HepG2 (cell line): ENCODE data around the gene CNKSR3. TPM values are rescaled to one million over a fixed set of nuclear protein-coding genes. Genes with fewer than 3 reads are reported as not detected.
A peak's percentile ranks its signal among the peaks of the same experiment; 100 is the strongest.

Experiments
- ARID2 ChIP-seq: sonication (generic); formaldehyde crosslinking; IDR thresholded peaks from 2 replicates; pipeline ENCODE4 v1.8.1; 2022; ENCODE audit warnings: mild to moderate bottlenecking, missing genetic modification reagents, borderline replicate concordance
- FOXO1 ChIP-seq: sonication (generic); formaldehyde crosslinking; IDR thresholded peaks from 2 replicates; pipeline ENCODE4 v1.4.0; 2020; ENCODE audit warnings: missing genetic modification reagents
- KAT7 ChIP-seq: IDR thresholded peaks from 2 replicates; pipeline ENCODE4 v1.6.1; 2018; ENCODE audit warnings: borderline replicate concordance, missing compliant biosample characterization
- KLF12 ChIP-seq: sonication (generic); formaldehyde crosslinking; IDR thresholded peaks from 2 replicates; pipeline ENCODE4 v1.4.0; 2020; ENCODE audit warnings: missing genetic modification reagents, borderline replicate concordance
- MED1 ChIP-seq: sonication (generic); formaldehyde crosslinking; IDR thresholded peaks from 2 replicates; pipeline ENCODE4 v1.4.0; 2020; ENCODE audit warnings: missing genetic modification reagents
- NONO ChIP-seq, 2 experiments: fragments of 450-650 bp in 1 of 2; sonication (generic) in 1 of 2; formaldehyde crosslinking in 1 of 2; IDR thresholded peaks in 1 of 2; conservative IDR thresholded peaks in 1 of 2; 2 replicates each; pipeline versions ENCODE4 v1.6.1 to v1.8.0; 2017 to 2022; ENCODE audit warnings: mild to moderate bottlenecking in 1 of 2, missing genetic modification reagents in 1 of 2, moderate library complexity in 1 of 2
- SKI ChIP-seq: fragments of 450-650 bp; IDR thresholded peaks from one replicate; pipeline ENCODE4 v1.6.1; 2018; ENCODE audit warnings: mild to moderate bottlenecking; ENCODE audit not compliant: partially characterized antibody
- SNAPC2 ChIP-seq: sonication (generic); formaldehyde crosslinking; IDR thresholded peaks from 2 replicates; pipeline ENCODE4 v1.8.1; 2022; ENCODE audit warnings: mild to moderate bottlenecking, missing genetic modification reagents
- SNRNP70 ChIP-seq: fragments of 200-400 bp; formaldehyde crosslinking; IDR thresholded peaks from 2 replicates; pipeline ENCODE4 v1.6.1; 2017; ENCODE audit warnings: mild to moderate bottlenecking, low read depth, low read length, moderate library complexity
- SP5 ChIP-seq: IDR thresholded peaks from 2 replicates; pipeline ENCODE4 v1.6.1; 2016; ENCODE audit warnings: low read depth, borderline replicate concordance
- SRSF4 ChIP-seq: fragments of 200-400 bp; formaldehyde crosslinking; IDR thresholded peaks from one replicate; pipeline ENCODE4 v1.6.1; 2018; ENCODE audit warnings: mild to moderate bottlenecking, low read depth, low read length, moderate library complexity; ENCODE audit not compliant: poor library complexity, severe bottlenecking
- ZNF720 ChIP-seq: sonication (generic); formaldehyde crosslinking; IDR thresholded peaks from 2 replicates; pipeline ENCODE4 v1.4.0; 2020; ENCODE audit warnings: missing genetic modification reagents
- ZNF816 ChIP-seq: sonication (generic); formaldehyde crosslinking; IDR thresholded peaks from 2 replicates; pipeline ENCODE4 v1.8.0; 2022; ENCODE audit warnings: missing genetic modification reagents, mild to moderate bottlenecking, borderline replicate concordance
- polyA plus RNA-seq, 8 experiments: library from polyadenylated mRNA; depleted of rRNA in 3 of 8; stranded (reverse) in 7 of 8; unstranded in 1 of 8; fragments of >200 nt; fragmentation: Illumina TruSeq in 4 of 8; extraction: Trizol in 4 of 8; gene quantifications; 2 replicates each; pipeline versions ENCODE4 v1.2.1 to v1.2.3, GENCODE V29; 2011 to 2016; ENCODE audit warnings: low read depth in 4 of 8, missing spikeins in 1 of 8, mixed read lengths in 1 of 8; ENCODE audit not compliant: insufficient read depth in 1 of 8
- total RNA-seq, 5 experiments: library from RNA; depleted of rRNA; stranded (reverse); fragments of >200 nt; fragmentation: Illumina TruSeq; extraction: Trizol; gene quantifications; 2 replicates each; pipeline ENCODE4 v1.2.3, GENCODE V29; 2016; ENCODE audit warnings: low read depth in 1 of 5
- TF ChIP-seq, protein P1 (sequence below): sonication (generic); formaldehyde crosslinking; IDR thresholded peaks from 2 replicates; pipeline ENCODE4 v1.5.0; 2020; ENCODE audit warnings: mild to moderate bottlenecking, missing genetic modification reagents, borderline replicate concordance
- TF ChIP-seq, protein P2 (sequence below): sonication (generic); formaldehyde crosslinking; IDR thresholded peaks from 2 replicates; pipeline ENCODE4 v1.4.0; 2020; ENCODE audit warnings: missing genetic modification reagents
- TF ChIP-seq, protein P3 (sequence below): IDR thresholded peaks from 2 replicates; pipeline ENCODE4 v1.6.1; 2012; ENCODE audit warnings: low read depth, low read length, improper control_type of control experiment

The CNKSR3 gene
- total and polyA plus RNA-seq, 2 of the 13 experiments (the other 11 are each of a cell fraction or from before 2014, with no cell fraction given), result 9.2 to 38.6 TPM

DNA sequence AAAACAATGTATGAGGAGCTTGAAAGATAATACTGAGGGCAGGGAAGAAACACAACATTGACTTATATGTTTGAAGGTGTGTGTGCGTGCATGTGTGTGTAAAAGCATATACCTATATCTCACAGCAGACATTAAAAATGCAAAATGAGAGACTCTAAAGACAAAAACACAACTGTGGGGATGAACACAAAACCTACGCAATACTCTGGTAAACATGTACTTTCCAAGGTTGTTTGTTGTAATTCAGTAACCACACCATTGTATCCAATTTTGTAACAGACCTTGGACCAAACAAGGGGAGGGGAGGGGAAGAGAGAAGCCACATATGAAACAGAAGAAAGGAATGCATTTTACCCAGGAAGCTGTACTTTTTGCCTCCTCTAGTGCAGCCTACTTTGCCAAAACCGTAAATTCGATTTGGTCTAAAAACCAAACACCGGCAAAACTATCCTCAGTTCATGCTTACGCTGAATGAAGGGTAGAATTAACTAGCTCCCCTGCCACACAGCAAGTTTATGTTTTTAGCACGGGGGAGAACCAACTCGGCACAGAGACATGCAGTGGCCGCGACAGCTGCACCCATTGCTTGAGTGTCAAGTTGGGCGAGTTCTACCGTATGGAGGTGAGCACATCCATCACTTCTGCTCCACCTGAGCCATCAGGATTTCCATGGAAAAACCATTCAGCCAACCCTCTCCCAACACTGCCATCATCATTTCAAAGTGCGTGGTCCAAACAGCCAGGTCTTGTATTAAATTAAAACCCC, 50.0 kb downstream of the CNKSR3 start (continued):
- TF ChIP-seq SRSF4 (no peak), ZNF816 (CRISPR knock-in tag) (peak; percentile 77; the same call in 1 of the 2 replicates), MED1 (CRISPR knock-in tag) (peak; percentile 90), FOXO1 (CRISPR knock-in tag) (peak; percentile 95), NONO (IDR thresholded peaks at IDR 0.05) (no peak), NONO (CRISPR knock-in tag; conservative IDR thresholded peaks at IDR 0.05) (peak; percentile 68), KLF12 (no peak), ZNF720 (CRISPR knock-in tag) (no peak), SNRNP70 (no peak), KAT7 (peak; percentile 90; the same call in 1 of the 2 replicates), SP5 (CRISPR knock-in tag) (peak; percentile 88; the same call in 1 of the 2 replicates), ARID2 (CRISPR knock-in tag) (peak; percentile 41; the same call in 1 of the 2 replicates), SKI (peak; percentile 27), SNAPC2 (CRISPR knock-in tag) (no peak)
- TF ChIP-seq, protein P1, sequence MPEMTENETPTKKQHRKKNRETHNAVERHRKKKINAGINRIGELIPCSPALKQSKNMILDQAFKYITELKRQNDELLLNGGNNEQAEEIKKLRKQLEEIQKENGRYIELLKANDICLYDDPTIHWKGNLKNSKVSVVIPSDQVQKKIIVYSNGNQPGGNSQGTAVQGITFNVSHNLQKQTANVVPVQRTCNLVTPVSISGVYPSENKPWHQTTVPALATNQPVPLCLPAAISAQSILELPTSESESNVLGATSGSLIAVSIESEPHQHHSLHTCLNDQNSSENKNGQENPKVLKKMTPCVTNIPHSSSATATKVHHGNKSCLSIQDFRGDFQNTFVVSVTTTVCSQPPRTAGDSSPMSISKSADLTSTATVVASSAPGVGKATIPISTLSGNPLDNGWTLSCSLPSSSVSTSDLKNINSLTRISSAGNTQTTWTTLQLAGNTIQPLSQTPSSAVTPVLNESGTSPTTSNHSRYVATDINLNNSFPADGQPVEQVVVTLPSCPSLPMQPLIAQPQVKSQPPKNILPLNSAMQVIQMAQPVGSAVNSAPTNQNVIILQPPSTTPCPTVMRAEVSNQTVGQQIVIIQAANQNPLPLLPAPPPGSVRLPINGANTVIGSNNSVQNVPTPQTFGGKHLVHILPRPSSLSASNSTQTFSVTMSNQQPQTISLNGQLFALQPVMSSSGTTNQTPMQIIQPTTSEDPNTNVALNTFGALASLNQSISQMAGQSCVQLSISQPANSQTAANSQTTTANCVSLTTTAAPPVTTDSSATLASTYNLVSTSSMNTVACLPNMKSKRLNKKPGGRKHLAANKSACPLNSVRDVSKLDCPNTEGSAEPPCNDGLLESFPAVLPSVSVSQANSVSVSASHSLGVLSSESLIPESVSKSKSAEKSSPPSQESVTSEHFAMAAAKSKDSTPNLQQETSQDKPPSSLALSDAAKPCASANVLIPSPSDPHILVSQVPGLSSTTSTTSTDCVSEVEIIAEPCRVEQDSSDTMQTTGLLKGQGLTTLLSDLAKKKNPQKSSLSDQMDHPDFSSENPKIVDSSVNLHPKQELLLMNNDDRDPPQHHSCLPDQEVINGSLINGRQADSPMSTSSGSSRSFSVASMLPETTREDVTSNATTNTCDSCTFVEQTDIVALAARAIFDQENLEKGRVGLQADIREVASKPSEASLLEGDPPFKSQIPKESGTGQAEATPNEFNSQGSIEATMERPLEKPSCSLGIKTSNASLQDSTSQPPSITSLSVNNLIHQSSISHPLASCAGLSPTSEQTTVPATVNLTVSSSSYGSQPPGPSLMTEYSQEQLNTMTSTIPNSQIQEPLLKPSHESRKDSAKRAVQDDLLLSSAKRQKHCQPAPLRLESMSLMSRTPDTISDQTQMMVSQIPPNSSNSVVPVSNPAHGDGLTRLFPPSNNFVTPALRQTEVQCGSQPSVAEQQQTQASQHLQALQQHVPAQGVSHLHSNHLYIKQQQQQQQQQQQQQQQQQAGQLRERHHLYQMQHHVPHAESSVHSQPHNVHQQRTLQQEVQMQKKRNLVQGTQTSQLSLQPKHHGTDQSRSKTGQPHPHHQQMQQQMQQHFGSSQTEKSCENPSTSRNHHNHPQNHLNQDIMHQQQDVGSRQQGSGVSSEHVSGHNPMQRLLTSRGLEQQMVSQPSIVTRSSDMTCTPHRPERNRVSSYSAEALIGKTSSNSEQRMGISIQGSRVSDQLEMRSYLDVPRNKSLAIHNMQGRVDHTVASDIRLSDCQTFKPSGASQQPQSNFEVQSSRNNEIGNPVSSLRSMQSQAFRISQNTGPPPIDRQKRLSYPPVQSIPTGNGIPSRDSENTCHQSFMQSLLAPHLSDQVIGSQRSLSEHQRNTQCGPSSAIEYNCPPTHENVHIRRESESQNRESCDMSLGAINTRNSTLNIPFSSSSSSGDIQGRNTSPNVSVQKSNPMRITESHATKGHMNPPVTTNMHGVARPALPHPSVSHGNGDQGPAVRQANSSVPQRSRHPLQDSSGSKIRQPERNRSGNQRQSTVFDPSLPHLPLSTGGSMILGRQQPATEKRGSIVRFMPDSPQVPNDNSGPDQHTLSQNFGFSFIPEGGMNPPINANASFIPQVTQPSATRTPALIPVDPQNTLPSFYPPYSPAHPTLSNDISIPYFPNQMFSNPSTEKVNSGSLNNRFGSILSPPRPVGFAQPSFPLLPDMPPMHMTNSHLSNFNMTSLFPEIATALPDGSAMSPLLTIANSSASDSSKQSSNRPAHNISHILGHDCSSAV (CRISPR knock-in tag), result peak; percentile 14; the same call in 1 of the 2 replicates
- TF ChIP-seq, protein P2, sequence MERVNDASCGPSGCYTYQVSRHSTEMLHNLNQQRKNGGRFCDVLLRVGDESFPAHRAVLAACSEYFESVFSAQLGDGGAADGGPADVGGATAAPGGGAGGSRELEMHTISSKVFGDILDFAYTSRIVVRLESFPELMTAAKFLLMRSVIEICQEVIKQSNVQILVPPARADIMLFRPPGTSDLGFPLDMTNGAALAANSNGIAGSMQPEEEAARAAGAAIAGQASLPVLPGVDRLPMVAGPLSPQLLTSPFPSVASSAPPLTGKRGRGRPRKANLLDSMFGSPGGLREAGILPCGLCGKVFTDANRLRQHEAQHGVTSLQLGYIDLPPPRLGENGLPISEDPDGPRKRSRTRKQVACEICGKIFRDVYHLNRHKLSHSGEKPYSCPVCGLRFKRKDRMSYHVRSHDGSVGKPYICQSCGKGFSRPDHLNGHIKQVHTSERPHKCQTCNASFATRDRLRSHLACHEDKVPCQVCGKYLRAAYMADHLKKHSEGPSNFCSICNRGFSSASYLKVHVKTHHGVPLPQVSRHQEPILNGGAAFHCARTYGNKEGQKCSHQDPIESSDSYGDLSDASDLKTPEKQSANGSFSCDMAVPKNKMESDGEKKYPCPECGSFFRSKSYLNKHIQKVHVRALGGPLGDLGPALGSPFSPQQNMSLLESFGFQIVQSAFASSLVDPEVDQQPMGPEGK (CRISPR knock-in tag), result peak; percentile 44; the same call in 1 of the 2 replicates
- TF ChIP-seq, protein P3, sequence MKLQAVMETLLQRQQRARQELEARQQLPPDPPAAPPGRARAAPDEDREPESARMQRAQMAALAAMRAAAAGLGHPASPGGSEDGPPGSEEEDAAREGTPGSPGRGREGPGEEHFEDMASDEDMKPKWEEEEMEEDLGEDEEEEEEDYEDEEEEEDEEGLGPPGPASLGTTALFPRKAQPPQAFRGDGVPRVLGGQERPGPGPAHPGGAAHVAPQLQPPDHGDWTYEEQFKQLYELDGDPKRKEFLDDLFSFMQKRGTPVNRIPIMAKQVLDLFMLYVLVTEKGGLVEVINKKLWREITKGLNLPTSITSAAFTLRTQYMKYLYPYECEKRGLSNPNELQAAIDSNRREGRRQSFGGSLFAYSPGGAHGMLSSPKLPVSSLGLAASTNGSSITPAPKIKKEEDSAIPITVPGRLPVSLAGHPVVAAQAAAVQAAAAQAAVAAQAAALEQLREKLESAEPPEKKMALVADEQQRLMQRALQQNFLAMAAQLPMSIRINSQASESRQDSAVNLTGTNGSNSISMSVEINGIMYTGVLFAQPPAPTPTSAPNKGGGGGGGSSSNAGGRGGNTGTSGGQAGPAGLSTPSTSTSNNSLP, result 0 out of 2 replicates have a peak, but pooled peaks have one; percentile 63
